Measurements from ENCODE around the gene ID4. TPM values are rescaled to one million over a fixed set of nuclear protein-coding genes. Genes with fewer than 3 reads are reported as not detected.

The ID4 gene
- total RNA-seq, 4 donors from 2014 or later = 60.2 to 158 (median 63.3) TPM

GRCh38 chr6:19835605-19836004 lies 1.6 kb upstream of the ID4 start:
- TF ChIP-seq CTCF (IDR thresholded peaks at IDR 0.05) = no peak
- TF ChIP-seq EP300 (IDR thresholded peaks at IDR 0.05) = no peak
- TF ChIP-seq POLR2AphosphoS5 (IDR thresholded peaks at IDR 0.05) = no peak
- no peak for TF ChIP-seq POLR2A (IDR thresholded peaks at IDR 0.05; ENCODE audit: low read depth)
- WGBS = 92% methylated on average over 4 of the region's 4 CpGs
- no peak for DNase-seq (ENCODE audit: extremely low spot score)
- H3K4me3 ChIP-seq = no peak overlapping the region
- intact Hi-C loops (cut with DNase I) = loop anchor here (5.0 kb wide), 1 partner anchor 33 kb away; no protein-coding TSS in a partner anchor
- H3K27me3 ChIP-seq = peaks cover 0 to 11% (median 0%) of the 10 kb centered on the region in 4 donors
- peaks cover 0 to 24% (median 18%) of the 10 kb centered on the region in 4 donors for H3K4me1 ChIP-seq
- peak overlapping the region in 2 of 4 donors; percentile 85 to 97 for H3K27ac ChIP-seq (replicated peaks in 1 of 4)
- no peaks in the 10 kb centered on the region for H3K9me3 ChIP-seq
- no peaks in the 10 kb centered on the region for H3K36me3 ChIP-seq

GRCh38 chr6:19837511-19838441 lies 606 bp downstream of the ID4 start:
- TF ChIP-seq POLR2AphosphoS5 (IDR thresholded peaks at IDR 0.05) (no peak), EP300 (IDR thresholded peaks at IDR 0.05) (no peak), CTCF (IDR thresholded peaks at IDR 0.05) (no peak), POLR2A (IDR thresholded peaks at IDR 0.05; ENCODE audit: low read depth) (no peak)
- intact Hi-C loops (cut with DNase I) = loop anchor here (5.0 kb wide), 1 partner anchor 35 kb away; no protein-coding TSS in a partner anchor
- Histone ChIP-seq H3K4me1 (peaks cover 0 to 44% (median 35%) of the 10 kb centered on the region in 4 donors), H3K9me3 (no peaks in the 10 kb centered on the region), H3K4me3 (peak overlapping the region; percentile 88 to 90 (median 90)), H3K36me3 (no peaks in the 10 kb centered on the region), H3K27ac (replicated peaks in 1 of 4) (peak overlapping the region; percentile 94 to 98 (median 96)), H3K27me3 (peaks cover 0 to 11% (median 0%) of the 10 kb centered on the region in 4 donors)
- DNase-seq (ENCODE audit: extremely low spot score) = no peak
- WGBS = 1% methylated on average over 17 of the region's 122 CpGs

- Histone ChIP-seq H3K9me3 (no peaks in the 10 kb centered on the region), H3K27me3 (peaks cover 0 to 11% (median 0%) of the 10 kb centered on the region in 4 donors), H3K4me3 (peak overlapping the region; percentile 88 to 90 (median 90)), H3K27ac (replicated peaks in 1 of 4) (peak overlapping the region; percentile 94 to 98 (median 96)), H3K4me1 (peaks cover 0 to 44% (median 36%) of the 10 kb centered on the region in 4 donors), H3K36me3 (no peaks in the 10 kb centered on the region)
- WGBS = under 1% methylated on average over 40 of the region's 63 CpGs
- intact Hi-C loops (cut with DNase I) = loop anchor here (5.0 kb wide), 1 partner anchor 36 kb away; no protein-coding TSS in a partner anchor
- TF ChIP-seq POLR2AphosphoS5 (IDR thresholded peaks at IDR 0.05) (peak in 1 of 2 donors; percentile 40), EP300 (IDR thresholded peaks at IDR 0.05) (no peak), CTCF (IDR thresholded peaks at IDR 0.05) (no peak)
- DNase-seq (ENCODE audit: extremely low spot score) = no peak
These were observed 1.5 kb downstream of the ID4 start for GRCh38 chr6:19838442-19839236.

- 7% methylated on average over 7 of the region's 7 CpGs for WGBS
- peak overlapping the region; percentile 94 to 98 (median 96) for H3K27ac ChIP-seq (replicated peaks in 1 of 4)
- no peaks in the 10 kb centered on the region for H3K9me3 ChIP-seq
- no peak for DNase-seq (ENCODE audit: extremely low spot score)
- peaks cover 0 to 44% (median 36%) of the 10 kb centered on the region in 4 donors for H3K4me1 ChIP-seq
- peaks cover 0 to 11% (median 0%) of the 10 kb centered on the region in 4 donors for H3K27me3 ChIP-seq
- no peaks in the 10 kb centered on the region for H3K36me3 ChIP-seq
- intact Hi-C loops (cut with DNase I) = loop anchor here (5.0 kb wide), 1 partner anchor 37 kb away; no protein-coding TSS in a partner anchor
- no peak for TF ChIP-seq POLR2AphosphoS5 (IDR thresholded peaks at IDR 0.05)
- TF ChIP-seq CTCF (IDR thresholded peaks at IDR 0.05) = no peak
- no peak for TF ChIP-seq EP300 (IDR thresholded peaks at IDR 0.05)
- peak overlapping the region; percentile 88 to 90 (median 90) for H3K4me3 ChIP-seq
These were observed 2.0 kb downstream of the ID4 start for GRCh38 chr6:19839237-19839546.
